ENCODE data around the gene CST6.

Gene CST6

GRCh38 chr11:65977621-65978390 lies 34.0 kb upstream of the CST6 start:
- peaks cover 6% of the 10 kb centered on the region for H3K4me1 ChIP-seq (ENCODE audit: control insufficient read depth, insufficient read depth, low read length)
- no peaks in the 10 kb centered on the region for H3K27me3 ChIP-seq (ENCODE audit: control insufficient read depth, insufficient read depth, low read length)
- H3K4me2 ChIP-seq (ENCODE audit: low read length): no peak overlapping the region
- H3K4me3 ChIP-seq (ENCODE audit: low read length): no peak overlapping the region
- peaks cover 38% of the 10 kb centered on the region for H3K36me3 ChIP-seq (ENCODE audit: insufficient read depth, low read length)
- no peaks in the 10 kb centered on the region for H3K9me3 ChIP-seq (replicated peaks; ENCODE audit: low read length)
- H3K9ac ChIP-seq (ENCODE audit: low read depth, low read length): no peak overlapping the region

- H3K9me3 ChIP-seq (replicated peaks; ENCODE audit: low read length): no peaks in the 10 kb centered on the region
- H3K27me3 ChIP-seq (ENCODE audit: control insufficient read depth, insufficient read depth, low read length): no peaks in the 10 kb centered on the region
- peaks cover 2% of the 10 kb centered on the region for H3K4me1 ChIP-seq (ENCODE audit: control insufficient read depth, insufficient read depth, low read length)
- no peak overlapping the region for H3K9ac ChIP-seq (ENCODE audit: low read depth, low read length)
- H3K36me3 ChIP-seq (ENCODE audit: insufficient read depth, low read length): peaks cover 32% of the 10 kb centered on the region
- H3K4me3 ChIP-seq (ENCODE audit: low read length): no peak overlapping the region
- no peak overlapping the region for H3K4me2 ChIP-seq (ENCODE audit: low read length)
Measured at GRCh38 chr11:65978391-65979238, 33.2 kb upstream of the CST6 start.

GRCh38 chr11:65979261-65979759 lies 32.5 kb upstream of the CST6 start:
- no peaks in the 10 kb centered on the region for H3K9me3 ChIP-seq (replicated peaks; ENCODE audit: low read length)
- no peaks in the 10 kb centered on the region for H3K27me3 ChIP-seq (ENCODE audit: control insufficient read depth, insufficient read depth, low read length)
- H3K36me3 ChIP-seq (ENCODE audit: insufficient read depth, low read length): peaks cover 30% of the 10 kb centered on the region
- H3K9ac ChIP-seq (ENCODE audit: low read depth, low read length): no peak overlapping the region
- H3K4me1 ChIP-seq (ENCODE audit: control insufficient read depth, insufficient read depth, low read length): no peaks in the 10 kb centered on the region
- H3K4me3 ChIP-seq (ENCODE audit: low read length): no peak overlapping the region
- H3K4me2 ChIP-seq (ENCODE audit: low read length): no peak overlapping the region

GRCh38 chr11:65981101-65981740 lies 30.6 kb upstream of the CST6 start:
- H3K27me3 ChIP-seq (ENCODE audit: control insufficient read depth, insufficient read depth, low read length): no peaks in the 10 kb centered on the region
- no peaks in the 10 kb centered on the region for H3K9me3 ChIP-seq (replicated peaks; ENCODE audit: low read length)
- H3K4me3 ChIP-seq (ENCODE audit: low read length): no peak overlapping the region
- H3K4me2 ChIP-seq (ENCODE audit: low read length): no peak overlapping the region
- peaks cover 26% of the 10 kb centered on the region for H3K36me3 ChIP-seq (ENCODE audit: insufficient read depth, low read length)
- no peak overlapping the region for H3K9ac ChIP-seq (ENCODE audit: low read depth, low read length)
- H3K4me1 ChIP-seq (ENCODE audit: control insufficient read depth, insufficient read depth, low read length): no peaks in the 10 kb centered on the region

GRCh38 chr11:65981972-65982823 lies 29.6 kb upstream of the CST6 start:
- Histone ChIP-seq H3K4me1 (ENCODE audit: control insufficient read depth, insufficient read depth, low read length) (no peaks in the 10 kb centered on the region), H3K27me3 (ENCODE audit: control insufficient read depth, insufficient read depth, low read length) (no peaks in the 10 kb centered on the region), H3K9ac (ENCODE audit: low read depth, low read length) (no peak overlapping the region), H3K9me3 (replicated peaks; ENCODE audit: low read length) (no peaks in the 10 kb centered on the region), H3K36me3 (ENCODE audit: insufficient read depth, low read length) (peaks cover 19% of the 10 kb centered on the region), H3K4me2 (ENCODE audit: low read length) (no peak overlapping the region), H3K4me3 (ENCODE audit: low read length) (no peak overlapping the region)

- Histone ChIP-seq H3K36me3 (ENCODE audit: insufficient read depth, low read length) (peaks cover 11% of the 10 kb centered on the region), H3K4me1 (ENCODE audit: control insufficient read depth, insufficient read depth, low read length) (no peaks in the 10 kb centered on the region), H3K4me2 (ENCODE audit: low read length) (no peak overlapping the region), H3K27me3 (ENCODE audit: control insufficient read depth, insufficient read depth, low read length) (no peaks in the 10 kb centered on the region), H3K4me3 (ENCODE audit: low read length) (no peak overlapping the region), H3K9ac (ENCODE audit: low read depth, low read length) (no peak overlapping the region), H3K9me3 (replicated peaks; ENCODE audit: low read length) (no peaks in the 10 kb centered on the region)
Measured at GRCh38 chr11:65982824-65983588, 28.8 kb upstream of the CST6 start.

GRCh38 chr11:65983589-65983987 lies 28.2 kb upstream of the CST6 start:
- Histone ChIP-seq H3K4me2 (ENCODE audit: low read length) (no peak overlapping the region), H3K4me3 (ENCODE audit: low read length) (no peak overlapping the region), H3K4me1 (ENCODE audit: control insufficient read depth, insufficient read depth, low read length) (no peaks in the 10 kb centered on the region), H3K27me3 (ENCODE audit: control insufficient read depth, insufficient read depth, low read length) (no peaks in the 10 kb centered on the region), H3K9ac (ENCODE audit: low read depth, low read length) (no peak overlapping the region), H3K36me3 (ENCODE audit: insufficient read depth, low read length) (peaks cover 6% of the 10 kb centered on the region), H3K9me3 (replicated peaks; ENCODE audit: low read length) (no peaks in the 10 kb centered on the region)

GRCh38 chr11:65987336-65987735 lies 24.5 kb upstream of the CST6 start:
- H3K4me3 ChIP-seq (ENCODE audit: low read length): no peak overlapping the region
- H3K4me1 ChIP-seq (ENCODE audit: control insufficient read depth, insufficient read depth, low read length): no peaks in the 10 kb centered on the region
- H3K9me3 ChIP-seq (replicated peaks; ENCODE audit: low read length): no peaks in the 10 kb centered on the region
- H3K4me2 ChIP-seq (ENCODE audit: low read length): no peak overlapping the region
- H3K27me3 ChIP-seq (ENCODE audit: control insufficient read depth, insufficient read depth, low read length): no peaks in the 10 kb centered on the region
- peaks cover 5% of the 10 kb centered on the region for H3K36me3 ChIP-seq (ENCODE audit: insufficient read depth, low read length)
- no peak overlapping the region for H3K9ac ChIP-seq (ENCODE audit: low read depth, low read length)

- peaks cover 5% of the 10 kb centered on the region for H3K36me3 ChIP-seq (ENCODE audit: insufficient read depth, low read length)
- H3K4me2 ChIP-seq (ENCODE audit: low read length): no peak overlapping the region
- H3K4me3 ChIP-seq (ENCODE audit: low read length): no peak overlapping the region
- H3K9ac ChIP-seq (ENCODE audit: low read depth, low read length): no peak overlapping the region
- no peaks in the 10 kb centered on the region for H3K4me1 ChIP-seq (ENCODE audit: control insufficient read depth, insufficient read depth, low read length)
- H3K9me3 ChIP-seq (replicated peaks; ENCODE audit: low read length): no peaks in the 10 kb centered on the region
- no peaks in the 10 kb centered on the region for H3K27me3 ChIP-seq (ENCODE audit: control insufficient read depth, insufficient read depth, low read length)
Measured at GRCh38 chr11:65988791-65989592, 22.8 kb upstream of the CST6 start.

GRCh38 chr11:65992056-65992455 lies 19.8 kb upstream of the CST6 start:
- Histone ChIP-seq H3K4me2 (ENCODE audit: low read length) (no peak overlapping the region), H3K27me3 (ENCODE audit: control insufficient read depth, insufficient read depth, low read length) (no peaks in the 10 kb centered on the region), H3K9me3 (replicated peaks; ENCODE audit: low read length) (no peaks in the 10 kb centered on the region), H3K9ac (ENCODE audit: low read depth, low read length) (no peak overlapping the region), H3K36me3 (ENCODE audit: insufficient read depth, low read length) (peaks cover 10% of the 10 kb centered on the region), H3K4me1 (ENCODE audit: control insufficient read depth, insufficient read depth, low read length) (no peaks in the 10 kb centered on the region), H3K4me3 (ENCODE audit: low read length) (no peak overlapping the region)
